K562 (cell line): Measurements from ENCODE around the gene SPRED2. TPM values are rescaled to one million over a fixed set of nuclear protein-coding genes. Genes with fewer than 3 reads are reported as not detected.

Source experiments
- CEBPZ ChIP-seq: fragments of 150-350 bp; IDR thresholded peaks from 2 replicates; pipeline ENCODE4 v1.6.1; 2014; ENCODE audit warnings: low read depth, mild to moderate bottlenecking, low read length, borderline replicate concordance
- CHAMP1 ChIP-seq: fragments of 450-650 bp; IDR thresholded peaks from 2 replicates; pipeline ENCODE4 v1.6.1; 2016; ENCODE audit warnings: mild to moderate bottlenecking
- ETV6 ChIP-seq, 3 experiments: fragments of 150-350 bp in 1 of 3; sonication (generic) in 1 of 3; formaldehyde crosslinking in 1 of 3; IDR thresholded peaks; 2 replicates each; pipeline versions ENCODE4 v1.6.1 to v1.8.0; 2014 to 2022; ENCODE audit warnings: borderline replicate concordance in 2 of 3, low read depth in 2 of 3, antibody characterized with exemption in 1 of 3, low read length in 1 of 3, mild to moderate bottlenecking in 1 of 3, missing genetic modification reagents in 1 of 3
- HMG20B ChIP-seq: fragments of 250-450 bp; sonication (Bioruptor Pico); IDR thresholded peaks from 2 replicates; pipeline ENCODE4 v1.5.0; 2021; ENCODE audit warnings: mild to moderate bottlenecking
- HNRNPL ChIP-seq: fragments of 200-400 bp; formaldehyde crosslinking; IDR thresholded peaks from 2 replicates; pipeline ENCODE4 v1.6.1; 2017; ENCODE audit warnings: low read depth, mild to moderate bottlenecking, low read length
- KDM5B ChIP-seq: fragments of 200-600 bp; sonication (generic); IDR thresholded peaks from 2 replicates; pipeline ENCODE4 v1.6.1; 2012; ENCODE audit warnings: low read depth, mild to moderate bottlenecking, moderate library complexity, low read length, control low read depth, inconsistent platforms; ENCODE audit not compliant: insufficient replicate concordance
- NONO ChIP-seq, 2 experiments: fragments of 200-400 bp in 1 of 2; fragments of 450-650 bp in 1 of 2; formaldehyde crosslinking in 1 of 2; IDR thresholded peaks; 2 replicates each; pipeline ENCODE4 v1.6.1; 2017; ENCODE audit warnings: low read depth in 2 of 2, mild to moderate bottlenecking in 2 of 2, moderate library complexity in 2 of 2, low read length in 1 of 2
- polyA plus RNA-seq, 8 experiments: library from polyadenylated mRNA; depleted of rRNA in 4 of 8; stranded (reverse) in 5 of 8; unstranded in 3 of 8; fragments of >200 nt; fragmentation: Nextera tagmentation in 2 of 8; fragmentation: Illumina TruSeq in 1 of 8; extraction: Ambion mirVana in 2 of 8; extraction: Trizol in 1 of 8; gene quantifications; 2 replicates each; pipeline versions ENCODE4 v1.2.1 to v1.2.3, GENCODE V29; 2011 to 2014; ENCODE audit warnings: inconsistent platforms in 1 of 8, missing spikeins in 1 of 8
- total RNA-seq, 7 experiments: library from RNA; depleted of rRNA in 6 of 7; stranded (reverse); fragments of >200 nt in 6 of 7; fragmentation: Illumina TruSeq in 2 of 7; extraction: Trizol in 2 of 7; gene quantifications; 2 replicates each; pipeline versions ENCODE4 v1.2.1 to v1.2.3, GENCODE V29; 2011 to 2021; ENCODE audit warnings: low replicate concordance in 1 of 7
- TF ChIP-seq, protein P1 (sequence below): fragments of 150-350 bp; conservative IDR thresholded peaks from 2 replicates; pipeline ENCODE4 v1.6.1; 2014; ENCODE audit warnings: low read length
- TF ChIP-seq, protein P2 (sequence below), 2 experiments: fragments of 450-650 bp in 1 of 2; IDR thresholded peaks; 2 replicates each; pipeline ENCODE4 v1.6.1; 2011 to 2017; ENCODE audit warnings: low read depth in 2 of 2, antibody characterized with exemption in 1 of 2, borderline replicate concordance in 1 of 2, low read length in 1 of 2, mild to moderate bottlenecking in 1 of 2, mixed read lengths in 1 of 2; ENCODE audit not compliant: control insufficient read depth in 1 of 2

The SPRED2 gene
- total and polyA plus RNA-seq, 9 of the 15 experiments (the other 6 are each of a cell fraction or from before 2014, with no cell fraction given) = 4.6 to 50.8 (median 14.1) TPM

GRCh38 chr2:65430603-65431420 lies 1.6 kb downstream of the SPRED2 start (continued):
- peak in 1 of 2 experiments; percentile 57; a peak in 2 of 4 replicates for TF ChIP-seq ETV6 (IDR thresholded peaks at IDR 0.05; ENCODE audit: borderline replicate concordance in 1 of 2, low read depth in 2 of 2, low read length in 1 of 2)
- no peak for TF ChIP-seq ETV6 (CRISPR knock-in tag; IDR thresholded peaks at IDR 0.05; ENCODE audit: borderline replicate concordance)
- TF ChIP-seq, protein P1, sequence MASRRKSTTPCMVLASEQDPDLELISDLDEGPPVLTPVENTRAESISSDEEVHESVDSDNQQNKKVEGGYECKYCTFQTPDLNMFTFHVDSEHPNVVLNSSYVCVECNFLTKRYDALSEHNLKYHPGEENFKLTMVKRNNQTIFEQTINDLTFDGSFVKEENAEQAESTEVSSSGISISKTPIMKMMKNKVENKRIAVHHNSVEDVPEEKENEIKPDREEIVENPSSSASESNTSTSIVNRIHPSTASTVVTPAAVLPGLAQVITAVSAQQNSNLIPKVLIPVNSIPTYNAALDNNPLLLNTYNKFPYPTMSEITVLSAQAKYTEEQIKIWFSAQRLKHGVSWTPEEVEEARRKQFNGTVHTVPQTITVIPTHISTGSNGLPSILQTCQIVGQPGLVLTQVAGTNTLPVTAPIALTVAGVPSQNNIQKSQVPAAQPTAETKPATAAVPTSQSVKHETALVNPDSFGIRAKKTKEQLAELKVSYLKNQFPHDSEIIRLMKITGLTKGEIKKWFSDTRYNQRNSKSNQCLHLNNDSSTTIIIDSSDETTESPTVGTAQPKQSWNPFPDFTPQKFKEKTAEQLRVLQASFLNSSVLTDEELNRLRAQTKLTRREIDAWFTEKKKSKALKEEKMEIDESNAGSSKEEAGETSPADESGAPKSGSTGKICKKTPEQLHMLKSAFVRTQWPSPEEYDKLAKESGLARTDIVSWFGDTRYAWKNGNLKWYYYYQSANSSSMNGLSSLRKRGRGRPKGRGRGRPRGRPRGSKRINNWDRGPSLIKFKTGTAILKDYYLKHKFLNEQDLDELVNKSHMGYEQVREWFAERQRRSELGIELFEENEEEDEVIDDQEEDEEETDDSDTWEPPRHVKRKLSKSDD = no peak
- TF ChIP-seq NONO (IDR thresholded peaks at IDR 0.05; ENCODE audit: low read depth in 2 of 2, low read length in 1 of 2) = peak in 1 of 2 experiments; percentile 82; a peak in 1 of 4 replicates
- TF ChIP-seq, protein P2, sequence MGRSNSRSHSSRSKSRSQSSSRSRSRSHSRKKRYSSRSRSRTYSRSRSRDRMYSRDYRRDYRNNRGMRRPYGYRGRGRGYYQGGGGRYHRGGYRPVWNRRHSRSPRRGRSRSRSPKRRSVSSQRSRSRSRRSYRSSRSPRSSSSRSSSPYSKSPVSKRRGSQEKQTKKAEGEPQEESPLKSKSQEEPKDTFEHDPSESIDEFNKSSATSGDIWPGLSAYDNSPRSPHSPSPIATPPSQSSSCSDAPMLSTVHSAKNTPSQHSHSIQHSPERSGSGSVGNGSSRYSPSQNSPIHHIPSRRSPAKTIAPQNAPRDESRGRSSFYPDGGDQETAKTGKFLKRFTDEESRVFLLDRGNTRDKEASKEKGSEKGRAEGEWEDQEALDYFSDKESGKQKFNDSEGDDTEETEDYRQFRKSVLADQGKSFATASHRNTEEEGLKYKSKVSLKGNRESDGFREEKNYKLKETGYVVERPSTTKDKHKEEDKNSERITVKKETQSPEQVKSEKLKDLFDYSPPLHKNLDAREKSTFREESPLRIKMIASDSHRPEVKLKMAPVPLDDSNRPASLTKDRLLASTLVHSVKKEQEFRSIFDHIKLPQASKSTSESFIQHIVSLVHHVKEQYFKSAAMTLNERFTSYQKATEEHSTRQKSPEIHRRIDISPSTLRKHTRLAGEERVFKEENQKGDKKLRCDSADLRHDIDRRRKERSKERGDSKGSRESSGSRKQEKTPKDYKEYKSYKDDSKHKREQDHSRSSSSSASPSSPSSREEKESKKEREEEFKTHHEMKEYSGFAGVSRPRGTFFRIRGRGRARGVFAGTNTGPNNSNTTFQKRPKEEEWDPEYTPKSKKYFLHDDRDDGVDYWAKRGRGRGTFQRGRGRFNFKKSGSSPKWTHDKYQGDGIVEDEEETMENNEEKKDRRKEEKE (IDR thresholded peaks at IDR 0.05; ENCODE audit: borderline replicate concordance in 1 of 2, control insufficient read depth in 1 of 2, low read depth in 2 of 2, low read length in 1 of 2) = no peak
- TF ChIP-seq CEBPZ = no peak
- no peak; the same call in 1 of the 2 replicates for TF ChIP-seq HNRNPL
- TF ChIP-seq KDM5B = peak; percentile 15
- no peak for TF ChIP-seq CHAMP1
- no peak for TF ChIP-seq HMG20B
